Mucosa of rectum (tissue), 2 donors: ENCODE data around the gene RAN.

Source experiments
- H3K27ac ChIP-seq, 2 donors: one replicate each; pipeline ENCODE4 v1.7.0; 2013; ENCODE audit warnings: inconsistent platforms in 2 of 2, low read depth in 2 of 2, low read length in 2 of 2
- H3K27me3 ChIP-seq, 2 donors: one replicate each; pipeline ENCODE4 v1.7.0; 2013; ENCODE audit warnings: low read length in 2 of 2; ENCODE audit not compliant: control insufficient read depth in 2 of 2, insufficient read depth in 2 of 2
- H3K36me3 ChIP-seq, 2 donors: one replicate each; pipeline ENCODE4 v1.7.0; 2013; ENCODE audit warnings: low read length in 2 of 2; ENCODE audit not compliant: control insufficient read depth in 2 of 2, insufficient read depth in 2 of 2
- H3K4me1 ChIP-seq, 2 donors: one replicate each; pipeline ENCODE4 v1.7.0; 2013; ENCODE audit warnings: low read length in 2 of 2, mild to moderate bottlenecking in 1 of 2; ENCODE audit not compliant: control insufficient read depth in 2 of 2, insufficient read depth in 2 of 2
- H3K4me3 ChIP-seq, 2 donors: one replicate each; pipeline ENCODE4 v1.7.0; 2013; ENCODE audit warnings: low read length in 2 of 2
- H3K9ac ChIP-seq, 2 donors: one replicate each; pipeline ENCODE4 v1.7.0; 2013; ENCODE audit warnings: low read length in 2 of 2, low read depth in 1 of 2, mild to moderate bottlenecking in 1 of 2
- H3K9me3 ChIP-seq, 2 donors: one replicate each; pipeline ENCODE4 v1.7.0; 2013; ENCODE audit warnings: low read length in 2 of 2; ENCODE audit not compliant: control insufficient read depth in 2 of 2
- donor health status: healthy.
- donor health status: Normal muscosa, but diverticular disease.

Gene RAN

GRCh38 chr12:130924966-130925665 lies 53.2 kb downstream of the RAN start:
- no peak overlapping the region for H3K27ac ChIP-seq

GRCh38 chr12:130925666-130926015 lies 53.8 kb downstream of the RAN start:
- Histone ChIP-seq H3K9me3 (no peaks in the 10 kb centered on the region), H3K4me1 (no peaks in the 10 kb centered on the region), H3K4me3 (no peak overlapping the region), H3K27me3 (peaks cover 0 to 5% of the 10 kb centered on the region in 2 donors), H3K9ac (no peak overlapping the region), H3K27ac (no peak overlapping the region), H3K36me3 (no peaks in the 10 kb centered on the region)

More at GRCh38 chr12:130924966-130925665, 53.2 kb downstream of the RAN start:
- H3K4me3 ChIP-seq: no peak overlapping the region
- H3K9me3 ChIP-seq: no peaks in the 10 kb centered on the region
- H3K4me1 ChIP-seq: no peaks in the 10 kb centered on the region
- no peak overlapping the region for H3K9ac ChIP-seq
- no peaks in the 10 kb centered on the region for H3K36me3 ChIP-seq
- peaks cover 0 to 5% of the 10 kb centered on the region in 2 donors for H3K27me3 ChIP-seq
